Liver (tissue), 3 donors: ENCODE measurements around the gene FNDC10.

Source experiments
- CTCF ChIP-seq: fragments of 150-350 bp; IDR thresholded peaks from 2 replicates; pipeline ENCODE4 v1.5.1; 2017; ENCODE audit warnings: improper control_type of control experiment, low read depth, low read length; ENCODE audit not compliant: missing input control
- EGR1 ChIP-seq, 2 donors: IDR thresholded peaks; 2 replicates each; pipeline ENCODE4 v1.6.1; 2016 to 2018; ENCODE audit warnings: antibody characterized with exemption in 2 of 2, low read depth in 2 of 2
- FOXA1 ChIP-seq: IDR thresholded peaks from 2 replicates; pipeline ENCODE4 v1.6.1; 2016; ENCODE audit warnings: antibody characterized with exemption
- HNF4G ChIP-seq: IDR thresholded peaks from 2 replicates; pipeline ENCODE4 v1.6.1; 2016; ENCODE audit warnings: antibody characterized with exemption
- JUND ChIP-seq, 2 donors: IDR thresholded peaks; 2 replicates each; pipeline ENCODE4 v1.6.1; 2016; ENCODE audit warnings: antibody characterized with exemption in 2 of 2
- RXRA ChIP-seq, 2 donors: IDR thresholded peaks; 2 replicates each; pipeline ENCODE4 v1.6.1; 2017 to 2018; ENCODE audit warnings: antibody characterized with exemption in 2 of 2, mild to moderate bottlenecking in 1 of 2
- SP1 ChIP-seq: IDR thresholded peaks from 2 replicates; pipeline ENCODE4 v1.6.1; 2018; ENCODE audit warnings: antibody characterized with exemption, mild to moderate bottlenecking
- TAF1 ChIP-seq: conservative IDR thresholded peaks from 2 replicates; pipeline ENCODE4 v1.6.1; 2016; ENCODE audit warnings: antibody characterized with exemption, mild to moderate bottlenecking
- TF ChIP-seq, protein P1 (sequence below): IDR thresholded peaks from 2 replicates; pipeline ENCODE4 v1.6.1; 2016; ENCODE audit warnings: antibody characterized with exemption
- TF ChIP-seq, protein P2 (sequence below): IDR thresholded peaks from 2 replicates; pipeline ENCODE4 v1.6.1; 2016; ENCODE audit warnings: antibody characterized with exemption, mild to moderate bottlenecking
- TF ChIP-seq, protein P3 (sequence below): IDR thresholded peaks from 2 replicates; pipeline ENCODE4 v1.6.1; 2016; ENCODE audit warnings: antibody characterized with exemption
- TF ChIP-seq, protein P4 (sequence below): IDR thresholded peaks from 2 replicates; pipeline ENCODE4 v1.6.1; 2016; ENCODE audit warnings: antibody characterized with exemption
- donor health status: healthy.
- donor health status: healthy.

DNA sequence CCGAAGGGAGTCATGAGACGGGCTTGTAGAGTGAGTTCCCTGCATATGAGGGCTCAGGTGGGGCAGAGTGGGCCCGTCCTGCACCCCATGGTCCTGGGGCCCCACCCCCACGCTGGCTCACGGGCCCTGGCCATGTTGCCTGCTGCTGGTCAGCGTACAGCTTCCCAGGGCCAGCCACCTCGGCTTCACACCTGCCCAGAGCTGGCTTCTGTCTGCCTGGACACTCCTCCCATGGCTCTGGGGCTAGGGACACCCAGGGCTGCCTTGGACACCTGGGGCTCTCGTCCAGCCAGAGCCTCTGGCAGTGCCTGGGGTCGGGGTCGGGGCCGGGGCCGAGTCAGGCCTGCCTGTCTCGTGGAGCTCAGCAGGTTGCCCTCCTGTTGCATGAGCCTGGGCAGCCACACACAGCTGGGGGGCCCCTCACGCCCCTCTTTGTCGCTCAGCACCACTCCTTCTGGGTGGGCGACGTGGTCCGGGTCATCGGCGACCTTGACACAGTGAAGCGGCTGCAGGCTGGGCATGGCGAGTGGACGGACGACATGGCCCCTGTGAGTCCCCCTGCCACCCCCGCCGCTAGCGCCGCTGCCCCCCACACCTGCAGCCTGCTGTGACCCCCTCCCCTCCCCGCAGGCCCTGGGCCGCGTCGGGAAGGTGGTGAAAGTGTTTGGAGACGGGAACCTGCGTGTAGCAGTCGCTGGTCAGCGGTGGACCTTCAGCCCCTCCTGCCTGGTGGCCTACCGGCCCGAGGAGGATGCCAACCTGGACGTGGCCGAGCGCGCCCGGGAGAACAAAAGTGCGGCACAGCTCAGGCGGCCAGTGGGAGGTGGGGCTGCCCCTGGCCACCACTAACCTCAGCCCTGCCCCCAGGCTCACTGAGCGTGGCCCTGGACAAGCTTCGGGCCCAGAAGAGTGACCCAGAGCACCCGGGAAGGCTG, 26.5 kb upstream of the FNDC10 start:
- TF ChIP-seq SP1 (no peak), CTCF (no peak), JUND (IDR thresholded peaks at IDR 0.05) (no peak), EGR1 (IDR thresholded peaks at IDR 0.05; ENCODE audit: low read depth in 2 of 2) (no peak), FOXA1 (no peak), TAF1 (no peak), RXRA (IDR thresholded peaks at IDR 0.05) (no peak), HNF4G (no peak)
- TF ChIP-seq, protein P1, sequence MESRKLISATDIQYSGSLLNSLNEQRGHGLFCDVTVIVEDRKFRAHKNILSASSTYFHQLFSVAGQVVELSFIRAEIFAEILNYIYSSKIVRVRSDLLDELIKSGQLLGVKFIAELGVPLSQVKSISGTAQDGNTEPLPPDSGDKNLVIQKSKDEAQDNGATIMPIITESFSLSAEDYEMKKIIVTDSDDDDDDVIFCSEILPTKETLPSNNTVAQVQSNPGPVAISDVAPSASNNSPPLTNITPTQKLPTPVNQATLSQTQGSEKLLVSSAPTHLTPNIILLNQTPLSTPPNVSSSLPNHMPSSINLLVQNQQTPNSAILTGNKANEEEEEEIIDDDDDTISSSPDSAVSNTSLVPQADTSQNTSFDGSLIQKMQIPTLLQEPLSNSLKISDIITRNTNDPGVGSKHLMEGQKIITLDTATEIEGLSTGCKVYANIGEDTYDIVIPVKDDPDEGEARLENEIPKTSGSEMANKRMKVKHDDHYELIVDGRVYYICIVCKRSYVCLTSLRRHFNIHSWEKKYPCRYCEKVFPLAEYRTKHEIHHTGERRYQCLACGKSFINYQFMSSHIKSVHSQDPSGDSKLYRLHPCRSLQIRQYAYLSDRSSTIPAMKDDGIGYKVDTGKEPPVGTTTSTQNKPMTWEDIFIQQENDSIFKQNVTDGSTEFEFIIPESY = no peak
- TF ChIP-seq, protein P2, sequence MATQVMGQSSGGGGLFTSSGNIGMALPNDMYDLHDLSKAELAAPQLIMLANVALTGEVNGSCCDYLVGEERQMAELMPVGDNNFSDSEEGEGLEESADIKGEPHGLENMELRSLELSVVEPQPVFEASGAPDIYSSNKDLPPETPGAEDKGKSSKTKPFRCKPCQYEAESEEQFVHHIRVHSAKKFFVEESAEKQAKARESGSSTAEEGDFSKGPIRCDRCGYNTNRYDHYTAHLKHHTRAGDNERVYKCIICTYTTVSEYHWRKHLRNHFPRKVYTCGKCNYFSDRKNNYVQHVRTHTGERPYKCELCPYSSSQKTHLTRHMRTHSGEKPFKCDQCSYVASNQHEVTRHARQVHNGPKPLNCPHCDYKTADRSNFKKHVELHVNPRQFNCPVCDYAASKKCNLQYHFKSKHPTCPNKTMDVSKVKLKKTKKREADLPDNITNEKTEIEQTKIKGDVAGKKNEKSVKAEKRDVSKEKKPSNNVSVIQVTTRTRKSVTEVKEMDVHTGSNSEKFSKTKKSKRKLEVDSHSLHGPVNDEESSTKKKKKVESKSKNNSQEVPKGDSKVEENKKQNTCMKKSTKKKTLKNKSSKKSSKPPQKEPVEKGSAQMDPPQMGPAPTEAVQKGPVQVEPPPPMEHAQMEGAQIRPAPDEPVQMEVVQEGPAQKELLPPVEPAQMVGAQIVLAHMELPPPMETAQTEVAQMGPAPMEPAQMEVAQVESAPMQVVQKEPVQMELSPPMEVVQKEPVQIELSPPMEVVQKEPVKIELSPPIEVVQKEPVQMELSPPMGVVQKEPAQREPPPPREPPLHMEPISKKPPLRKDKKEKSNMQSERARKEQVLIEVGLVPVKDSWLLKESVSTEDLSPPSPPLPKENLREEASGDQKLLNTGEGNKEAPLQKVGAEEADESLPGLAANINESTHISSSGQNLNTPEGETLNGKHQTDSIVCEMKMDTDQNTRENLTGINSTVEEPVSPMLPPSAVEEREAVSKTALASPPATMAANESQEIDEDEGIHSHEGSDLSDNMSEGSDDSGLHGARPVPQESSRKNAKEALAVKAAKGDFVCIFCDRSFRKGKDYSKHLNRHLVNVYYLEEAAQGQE = no peak
- TF ChIP-seq, protein P3, sequence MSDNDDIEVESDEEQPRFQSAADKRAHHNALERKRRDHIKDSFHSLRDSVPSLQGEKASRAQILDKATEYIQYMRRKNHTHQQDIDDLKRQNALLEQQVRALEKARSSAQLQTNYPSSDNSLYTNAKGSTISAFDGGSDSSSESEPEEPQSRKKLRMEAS = no peak
- TF ChIP-seq, protein P4, sequence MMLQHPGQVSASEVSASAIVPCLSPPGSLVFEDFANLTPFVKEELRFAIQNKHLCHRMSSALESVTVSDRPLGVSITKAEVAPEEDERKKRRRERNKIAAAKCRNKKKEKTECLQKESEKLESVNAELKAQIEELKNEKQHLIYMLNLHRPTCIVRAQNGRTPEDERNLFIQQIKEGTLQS = no peak
